Sigmoid colon (tissue), 3 donors: ENCODE data around the gene SLC35F2.

Experiments used
- POLR2A ChIP-seq, 2 donors: fragments of 450-650 bp; IDR thresholded peaks; one replicate each; pipeline ENCODE4 v1.6.1; 2016; ENCODE audit warnings: antibody characterized with exemption in 2 of 2, mild to moderate bottlenecking in 2 of 2, moderate library complexity in 2 of 2
- TF ChIP-seq, protein P1 (sequence below), 4 experiments: fragments of 450-650 bp in 3 of 4; fragments of 200-600 bp in 1 of 4; IDR thresholded peaks; one replicate each; pipeline ENCODE4 v1.5.1; 2016 to 2019; ENCODE audit warnings: antibody characterized with exemption in 4 of 4, mild to moderate bottlenecking in 3 of 4, moderate library complexity in 2 of 4

DNA sequence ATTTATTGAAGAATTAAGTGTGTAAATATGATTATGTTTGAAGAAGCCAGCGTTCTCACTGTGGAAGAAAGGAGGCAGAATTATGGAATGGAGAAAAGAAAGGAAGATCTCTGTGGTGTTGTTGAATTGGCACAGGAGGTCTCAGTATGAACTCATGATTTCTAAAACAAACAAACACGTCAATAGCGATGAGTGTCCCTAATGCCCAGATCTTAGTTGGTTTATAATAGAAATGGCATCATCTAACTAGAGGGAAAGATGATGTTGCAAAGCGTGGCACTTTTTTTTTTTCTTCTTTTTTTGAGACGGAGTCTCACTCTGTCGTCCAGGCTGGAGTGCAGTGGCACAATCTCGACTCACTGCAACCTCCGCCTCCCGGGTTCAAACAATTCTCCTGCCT lies 107.5 kb downstream of the SLC35F2 start:
- TF ChIP-seq, protein P1, sequence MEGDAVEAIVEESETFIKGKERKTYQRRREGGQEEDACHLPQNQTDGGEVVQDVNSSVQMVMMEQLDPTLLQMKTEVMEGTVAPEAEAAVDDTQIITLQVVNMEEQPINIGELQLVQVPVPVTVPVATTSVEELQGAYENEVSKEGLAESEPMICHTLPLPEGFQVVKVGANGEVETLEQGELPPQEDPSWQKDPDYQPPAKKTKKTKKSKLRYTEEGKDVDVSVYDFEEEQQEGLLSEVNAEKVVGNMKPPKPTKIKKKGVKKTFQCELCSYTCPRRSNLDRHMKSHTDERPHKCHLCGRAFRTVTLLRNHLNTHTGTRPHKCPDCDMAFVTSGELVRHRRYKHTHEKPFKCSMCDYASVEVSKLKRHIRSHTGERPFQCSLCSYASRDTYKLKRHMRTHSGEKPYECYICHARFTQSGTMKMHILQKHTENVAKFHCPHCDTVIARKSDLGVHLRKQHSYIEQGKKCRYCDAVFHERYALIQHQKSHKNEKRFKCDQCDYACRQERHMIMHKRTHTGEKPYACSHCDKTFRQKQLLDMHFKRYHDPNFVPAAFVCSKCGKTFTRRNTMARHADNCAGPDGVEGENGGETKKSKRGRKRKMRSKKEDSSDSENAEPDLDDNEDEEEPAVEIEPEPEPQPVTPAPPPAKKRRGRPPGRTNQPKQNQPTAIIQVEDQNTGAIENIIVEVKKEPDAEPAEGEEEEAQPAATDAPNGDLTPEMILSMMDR (IDR thresholded peaks at IDR 0.05): no peak
- TF ChIP-seq POLR2A (IDR thresholded peaks at IDR 0.05): no peak
